GM12892 (cell line): ENCODE measurements around the gene TRIM43.
A peak's percentile ranks its signal among the peaks of the same experiment; 100 is the strongest.
"Not testable (repeated sequence)": the region's sequence is repeated elsewhere in the genome, so short reads cannot be mapped to it uniquely, and the experiment has no call there.

Source experiments
- DNase-seq: peaks from one replicate; pipeline ENCODE4 v3.0.0; 2011; ENCODE audit not compliant: insufficient read length
- FAIRE-seq: peaks from 2 replicates; lab custom pipeline; 2011; peaks lifted over from hg19 to GRCh38; lab: Jason Lieb, UNC

The TRIM43 gene

GRCh38 chr2:95630987-95631386, 39.2 kb downstream of the TRIM43 start:
- DNase-seq, result not testable (repeated sequence)
- FAIRE-seq, result peak; percentile 73

- FAIRE-seq, DNase-seq: not testable (repeated sequence)
Observed at GRCh38 chr2:95633626-95634259, 41.9 kb downstream of the TRIM43 start.

DNA sequence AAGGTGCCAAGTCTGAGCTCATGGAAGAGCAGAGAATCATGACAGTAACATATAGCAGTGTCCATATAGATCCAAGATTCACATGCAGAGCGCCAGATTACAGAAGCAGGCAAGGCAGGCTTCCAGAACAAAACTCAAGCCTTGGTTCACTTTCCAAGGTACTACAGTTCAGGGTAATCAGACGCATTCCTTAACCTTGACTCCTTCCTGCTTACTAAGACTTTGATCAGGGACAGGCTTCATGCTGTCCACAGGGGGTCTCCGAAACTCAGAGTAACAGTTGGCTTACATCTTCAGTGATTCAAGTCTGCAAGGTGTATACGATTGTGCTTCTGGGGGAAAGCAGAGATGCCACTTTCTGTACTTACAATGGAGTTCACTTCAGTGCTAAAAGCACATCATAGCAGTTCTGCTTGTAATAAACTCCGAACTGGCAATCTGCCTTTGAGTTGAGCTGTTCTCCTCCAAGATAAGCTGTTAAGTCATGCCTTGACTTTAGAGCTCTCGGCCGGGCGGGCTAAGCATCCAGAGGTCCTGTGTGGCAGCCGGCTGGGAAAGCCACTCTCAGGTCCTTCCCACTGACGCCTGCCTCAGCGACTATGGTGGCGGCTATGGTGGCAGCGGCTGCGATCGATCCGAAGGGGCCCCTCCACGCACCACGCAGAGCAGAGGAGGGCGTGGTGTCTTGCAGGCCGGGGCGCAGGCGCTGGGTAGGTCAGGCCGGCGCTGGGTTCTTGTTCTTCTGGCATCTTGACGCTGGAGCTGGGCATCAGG, 48.9 kb downstream of the TRIM43 start:
- DNase-seq, FAIRE-seq: not testable (repeated sequence)

DNA sequence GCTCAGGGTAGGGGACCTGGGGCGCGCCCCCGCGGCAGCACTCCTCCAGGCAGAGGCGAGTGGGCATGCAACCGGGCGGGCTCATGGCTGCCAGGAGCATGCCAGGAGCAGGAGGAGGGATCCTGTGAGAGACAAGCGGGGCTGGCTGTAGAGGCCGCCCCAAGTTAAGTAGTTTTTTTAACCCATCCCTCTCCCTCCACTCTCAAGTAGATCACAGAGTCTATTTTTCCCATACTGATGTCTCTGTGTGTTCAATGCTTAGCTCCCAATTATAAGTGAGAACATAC, 49.4 kb downstream of the TRIM43 start:
- not testable (repeated sequence) for FAIRE-seq, DNase-seq

GRCh38 chr2:95641787-95642186, 50.0 kb downstream of the TRIM43 start:
- not testable (repeated sequence) for DNase-seq, FAIRE-seq

DNA sequence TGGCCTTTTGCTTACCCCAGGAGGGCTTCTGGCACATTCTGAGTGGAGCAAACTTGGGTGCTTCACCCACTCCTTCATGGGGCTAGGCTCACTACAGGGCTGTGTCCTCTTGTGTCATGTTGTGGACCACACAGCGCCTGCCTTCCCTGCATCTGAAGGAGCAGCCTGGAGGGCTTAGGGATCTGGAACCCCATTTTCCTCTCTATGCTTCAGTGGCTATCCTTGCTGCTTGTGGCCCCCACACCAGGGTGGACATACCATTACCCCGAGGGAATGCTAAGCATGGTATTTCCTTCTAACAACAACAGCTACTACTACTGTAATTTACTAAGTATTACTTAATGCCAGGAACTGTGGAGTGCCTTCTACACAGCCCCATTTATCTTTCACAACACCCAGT, 50.6 kb downstream of the TRIM43 start:
- FAIRE-seq, result not testable (repeated sequence)

GRCh38 chr2:95642951-95643350, 51.1 kb downstream of the TRIM43 start:
- not testable (repeated sequence) for FAIRE-seq, DNase-seq

More for the DNA sequence above, 50.6 kb downstream of the TRIM43 start:
- not testable (repeated sequence) for DNase-seq

DNA sequence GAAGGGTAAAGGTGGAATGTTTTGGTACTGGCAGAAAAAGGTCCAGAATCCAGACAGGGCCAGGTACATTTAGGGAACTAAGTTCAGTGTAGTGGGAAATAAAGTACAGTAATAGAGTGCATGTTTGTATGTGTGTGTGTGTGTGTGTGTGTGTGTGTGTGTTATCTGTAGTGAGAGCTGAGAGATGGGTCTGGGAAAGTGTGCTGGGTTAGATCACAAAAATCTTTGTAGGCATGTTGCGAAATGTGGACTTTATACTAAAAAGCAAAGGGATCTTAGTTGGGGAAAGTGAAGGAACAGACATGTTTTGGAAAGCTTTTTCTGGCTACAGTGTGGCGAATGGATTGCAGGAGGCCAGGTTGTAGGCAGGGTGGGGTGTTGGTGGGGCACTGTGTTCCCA, 53.5 kb downstream of the TRIM43 start:
- FAIRE-seq, result not testable (repeated sequence)

DNA sequence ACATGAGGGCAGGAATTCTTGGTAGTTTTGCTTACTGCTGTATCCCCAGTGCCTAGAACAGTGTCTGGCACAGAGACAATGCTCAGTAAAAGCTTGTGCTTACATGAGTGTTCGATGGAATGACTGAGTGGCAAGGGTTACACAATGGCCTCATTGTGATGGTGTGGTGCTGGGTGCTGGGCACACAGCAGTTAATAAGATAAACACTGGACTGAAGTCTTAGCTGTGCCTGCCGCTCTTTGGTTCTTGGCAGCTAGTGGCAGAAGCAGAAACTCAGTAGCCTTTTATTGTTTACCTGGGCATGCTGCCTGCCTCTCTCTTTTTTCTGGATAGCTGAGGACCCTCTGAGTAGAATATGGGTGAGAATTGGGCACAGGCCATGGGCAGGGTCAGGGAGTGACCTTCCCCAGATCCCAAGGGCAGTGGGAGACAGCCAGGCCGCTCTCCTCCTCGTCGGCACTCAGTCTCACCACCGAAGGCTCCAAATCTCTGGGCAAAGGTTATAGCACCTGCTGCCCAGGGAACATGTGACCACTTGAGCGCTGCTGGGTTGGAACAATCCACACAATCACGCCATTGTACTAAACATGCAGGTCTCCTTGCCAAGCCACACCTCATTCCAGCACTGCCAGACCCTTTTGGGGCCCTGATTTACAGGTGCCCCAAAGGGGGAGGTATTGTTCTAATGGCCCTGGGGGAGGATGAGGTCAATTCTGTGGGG, 54.6 kb downstream of the TRIM43 start:
- DNase-seq, FAIRE-seq: not testable (repeated sequence)

More for the DNA sequence above, 53.5 kb downstream of the TRIM43 start:
- DNase-seq, result not testable (repeated sequence)

DNA sequence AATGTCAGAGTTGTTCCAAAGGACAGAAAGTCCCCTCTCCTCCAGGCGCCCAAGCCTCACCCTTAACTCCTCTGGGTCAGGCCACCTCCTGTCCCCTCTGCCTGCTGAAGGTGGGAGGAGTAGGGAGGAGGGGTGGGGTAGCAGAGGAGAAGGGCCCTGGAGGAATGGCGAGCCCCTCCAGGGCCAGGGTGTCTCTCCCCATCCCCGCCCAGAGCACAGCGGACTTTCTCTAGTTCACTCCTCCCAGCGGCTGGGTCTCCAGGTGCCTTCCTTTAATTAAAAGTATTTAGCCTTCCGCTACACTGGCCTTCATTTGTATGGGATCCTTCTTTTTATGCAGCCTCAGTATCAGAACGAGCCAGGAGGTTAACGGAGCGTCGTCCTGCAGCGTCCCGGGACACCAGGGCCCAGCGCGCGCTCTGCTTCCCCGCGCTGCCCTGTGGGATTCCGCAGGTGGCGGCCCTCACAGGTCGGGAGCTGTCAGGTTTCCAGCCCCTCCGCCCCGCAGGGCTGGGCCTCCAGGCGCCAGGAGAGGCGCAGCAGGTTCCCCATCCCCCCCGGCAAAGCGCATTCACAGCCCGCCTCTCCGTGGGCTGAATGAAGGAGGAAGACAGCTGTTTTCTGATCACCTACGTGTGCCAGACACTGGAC, 57.2 kb downstream of the TRIM43 start:
- FAIRE-seq, DNase-seq: not testable (repeated sequence)
